T47D (cell line): ENCODE measurements around the gene CELSR1.

Experiments used
- DNase-seq, 2 experiments: peaks; one replicate each; pipeline versions ENCODE4 v3.0.0 to v3.0.0-alpha.2; 2011 to 2012; ENCODE audit warnings: low read depth in 1 of 2, low spot score in 1 of 2
- JUND ChIP-seq: IDR thresholded peaks from 2 replicates; pipeline ENCODE4 v1.6.1; 2012; ENCODE audit warnings: low read depth
- in situ Hi-C: cut with HindIII; loops from 2 replicates; pipeline ENCODE4 v1.10.0; 2016; ENCODE audit warnings: low sequenced_read_pairs, low pct_unique_long_range_greater_than_20kb

Gene CELSR1

DNA sequence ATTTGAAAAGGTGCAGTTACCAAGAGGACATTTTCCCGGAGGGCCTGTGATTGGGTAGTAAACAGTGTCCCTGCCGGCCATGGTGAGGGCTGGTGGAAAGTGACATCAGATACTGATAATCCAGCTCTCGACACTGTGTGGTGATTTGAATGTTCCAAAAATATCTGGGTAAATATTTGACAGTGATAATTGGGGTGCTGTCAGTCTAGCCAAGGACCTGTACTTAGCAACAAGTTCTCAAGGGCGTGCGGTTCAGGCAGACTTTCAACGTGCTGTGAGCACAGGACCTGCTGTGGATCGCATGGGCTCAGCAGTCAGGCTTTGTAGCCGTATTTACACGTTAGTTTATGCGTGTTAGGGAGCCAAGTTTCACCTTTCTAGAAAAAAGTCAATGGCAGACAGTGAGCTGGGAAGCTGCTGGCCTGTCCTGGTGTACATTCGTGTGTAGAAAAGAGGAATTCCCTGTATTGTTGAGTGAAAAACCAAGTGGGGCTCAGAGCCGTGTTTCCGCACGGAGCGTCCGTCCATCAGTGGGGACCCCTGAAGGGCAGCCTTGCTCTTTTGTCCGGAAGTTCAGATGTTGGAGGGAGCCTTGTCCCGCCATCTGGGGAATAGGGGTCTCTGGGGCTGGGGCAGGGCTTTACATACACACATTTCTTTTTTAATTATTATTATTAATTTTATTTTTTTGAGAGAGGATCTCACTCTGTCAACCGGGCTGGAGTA, 190.6 kb downstream of the CELSR1 start:
- no peak for DNase-seq
- TF ChIP-seq JUND = no peak
- in situ Hi-C loops = no loop called here

DNA sequence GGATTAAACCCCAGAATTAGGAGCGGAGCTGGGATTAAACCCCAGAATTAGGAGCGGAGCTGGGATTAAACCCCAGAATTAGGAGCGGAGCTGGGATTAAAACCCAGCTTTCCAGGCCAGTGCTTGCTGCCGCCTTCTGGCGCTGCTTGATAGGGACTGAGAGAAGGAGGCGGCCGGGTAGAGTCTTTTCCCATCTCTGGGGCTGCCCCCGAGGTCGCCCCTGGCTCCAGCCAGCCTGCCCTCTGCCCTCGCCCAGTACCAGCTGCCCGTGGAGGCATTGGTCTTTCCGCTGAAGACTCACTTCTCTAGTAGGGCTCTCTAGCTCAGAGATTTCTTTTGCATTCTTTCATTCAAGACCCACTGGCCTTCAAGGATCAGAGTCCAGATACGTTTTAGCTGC, 196.7 kb downstream of the CELSR1 start:
- no peak for DNase-seq
- in situ Hi-C loops = no loop called here
- TF ChIP-seq JUND = no peak

DNA sequence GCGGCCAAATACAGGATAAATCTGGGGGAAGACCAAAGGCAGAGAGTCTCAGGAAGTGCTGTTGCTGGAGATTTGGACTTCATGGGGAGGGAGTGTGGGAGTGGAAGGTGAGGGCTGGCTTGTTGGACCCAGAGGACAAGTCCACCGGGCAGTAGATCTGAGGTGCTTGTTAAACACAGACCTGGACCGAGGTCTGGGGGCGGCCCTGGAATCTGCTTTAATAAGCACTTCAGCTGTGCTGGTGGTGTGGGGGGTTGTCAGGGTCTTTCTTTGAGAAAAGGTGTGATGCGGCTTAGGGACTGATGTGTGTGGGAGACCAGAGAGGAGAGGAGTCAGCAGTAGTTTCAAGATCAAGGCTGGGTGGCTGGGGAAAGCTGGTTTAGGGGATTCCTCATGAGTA, 197.5 kb downstream of the CELSR1 start:
- TF ChIP-seq JUND = no peak

DNA sequence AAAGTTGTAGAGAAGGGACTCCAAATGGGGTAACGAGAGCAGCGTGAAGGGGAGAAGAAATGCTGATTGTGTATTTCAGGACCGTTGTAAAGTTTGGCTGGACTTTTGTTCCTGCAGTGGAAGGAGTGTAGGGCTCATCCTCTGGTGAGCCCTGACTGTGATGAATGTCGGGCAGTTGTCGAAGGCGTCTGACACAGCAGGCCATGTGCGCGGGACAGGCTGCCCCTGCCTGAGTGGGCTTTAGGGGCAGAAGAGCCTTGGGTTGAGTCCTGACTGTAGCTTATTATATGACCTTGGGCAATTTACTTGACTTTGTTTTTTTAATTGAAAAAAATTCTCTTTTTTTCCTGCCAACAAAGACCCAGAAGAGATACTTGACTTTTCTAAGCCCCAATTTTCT, 198.8 kb downstream of the CELSR1 start:
- in situ Hi-C loops = no loop called here

More for the DNA sequence above, 197.5 kb downstream of the CELSR1 start:
- in situ Hi-C loops = no loop called here
- DNase-seq = no peak

DNA sequence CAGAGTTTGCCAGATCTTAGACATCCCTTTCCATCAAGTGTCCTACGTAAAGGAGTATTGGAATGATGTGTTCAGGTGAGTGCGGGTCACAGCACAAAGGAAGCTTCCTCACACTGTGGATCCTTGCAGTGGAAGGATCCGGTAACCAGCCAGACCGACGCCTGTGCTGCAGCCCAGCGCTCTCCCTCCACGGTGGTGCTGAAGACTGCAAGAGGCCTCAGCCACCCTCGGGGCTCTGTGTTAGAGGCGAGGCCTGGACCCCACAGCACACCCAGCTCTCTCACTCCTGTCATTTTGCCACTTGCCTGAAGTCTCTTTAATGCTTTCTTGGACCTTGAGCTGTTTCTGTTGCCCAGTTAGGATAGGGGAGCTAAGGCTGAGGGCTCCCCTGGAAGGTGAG, 199.6 kb downstream of the CELSR1 start:
- in situ Hi-C loops = no loop called here
- DNase-seq = no peak
- TF ChIP-seq JUND = no peak

More for the DNA sequence above, 198.8 kb downstream of the CELSR1 start:
- DNase-seq = no peak
- no peak for TF ChIP-seq JUND

DNA sequence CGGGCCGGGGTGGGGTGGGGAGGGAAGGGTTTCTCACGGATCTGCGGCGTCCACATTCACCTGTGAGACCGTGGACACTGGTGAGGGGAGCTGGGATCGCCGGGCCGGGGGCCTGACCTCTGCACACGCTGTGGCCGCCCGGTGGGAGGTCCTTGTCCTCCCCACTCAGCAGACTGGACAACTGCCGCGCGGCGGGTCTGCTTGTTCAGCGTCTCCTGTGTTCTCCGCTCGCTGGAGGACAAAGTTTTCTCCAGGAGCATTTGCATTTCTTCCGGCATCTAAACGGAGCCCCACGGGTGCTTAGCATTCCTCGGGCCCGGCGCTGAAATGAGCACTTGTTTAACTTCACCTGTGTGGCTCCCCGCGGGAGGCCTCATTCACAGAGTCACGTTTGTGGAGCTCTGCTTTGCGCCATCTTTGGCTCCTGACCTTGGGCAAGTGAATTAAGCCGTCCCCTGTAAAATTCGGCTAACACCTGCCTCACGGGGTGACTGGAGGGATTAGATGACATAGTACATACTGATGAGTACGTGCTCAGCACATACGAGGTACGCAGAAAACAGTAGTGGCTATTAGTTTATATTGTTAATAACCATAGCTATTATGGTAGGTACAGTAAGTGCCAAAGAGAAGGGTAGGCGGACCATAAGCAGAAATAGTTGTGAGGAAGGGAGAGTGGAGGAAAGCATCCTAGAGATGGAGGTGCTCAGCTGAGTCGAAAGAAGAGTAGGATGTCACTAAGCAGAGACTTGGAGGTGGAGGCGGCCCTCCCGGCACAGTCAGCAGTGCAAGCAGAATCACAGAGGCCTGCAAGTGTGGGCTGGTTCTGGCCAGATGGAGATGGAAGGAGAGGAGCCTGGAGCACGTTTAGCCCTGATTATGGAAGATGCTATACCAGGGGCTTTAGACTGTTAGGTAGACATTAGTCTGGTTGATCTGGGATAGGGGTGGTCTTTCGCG, 201.0 kb downstream of the CELSR1 start:
- no peak for TF ChIP-seq JUND
- no peak for DNase-seq
- in situ Hi-C loops = no loop called here

DNA sequence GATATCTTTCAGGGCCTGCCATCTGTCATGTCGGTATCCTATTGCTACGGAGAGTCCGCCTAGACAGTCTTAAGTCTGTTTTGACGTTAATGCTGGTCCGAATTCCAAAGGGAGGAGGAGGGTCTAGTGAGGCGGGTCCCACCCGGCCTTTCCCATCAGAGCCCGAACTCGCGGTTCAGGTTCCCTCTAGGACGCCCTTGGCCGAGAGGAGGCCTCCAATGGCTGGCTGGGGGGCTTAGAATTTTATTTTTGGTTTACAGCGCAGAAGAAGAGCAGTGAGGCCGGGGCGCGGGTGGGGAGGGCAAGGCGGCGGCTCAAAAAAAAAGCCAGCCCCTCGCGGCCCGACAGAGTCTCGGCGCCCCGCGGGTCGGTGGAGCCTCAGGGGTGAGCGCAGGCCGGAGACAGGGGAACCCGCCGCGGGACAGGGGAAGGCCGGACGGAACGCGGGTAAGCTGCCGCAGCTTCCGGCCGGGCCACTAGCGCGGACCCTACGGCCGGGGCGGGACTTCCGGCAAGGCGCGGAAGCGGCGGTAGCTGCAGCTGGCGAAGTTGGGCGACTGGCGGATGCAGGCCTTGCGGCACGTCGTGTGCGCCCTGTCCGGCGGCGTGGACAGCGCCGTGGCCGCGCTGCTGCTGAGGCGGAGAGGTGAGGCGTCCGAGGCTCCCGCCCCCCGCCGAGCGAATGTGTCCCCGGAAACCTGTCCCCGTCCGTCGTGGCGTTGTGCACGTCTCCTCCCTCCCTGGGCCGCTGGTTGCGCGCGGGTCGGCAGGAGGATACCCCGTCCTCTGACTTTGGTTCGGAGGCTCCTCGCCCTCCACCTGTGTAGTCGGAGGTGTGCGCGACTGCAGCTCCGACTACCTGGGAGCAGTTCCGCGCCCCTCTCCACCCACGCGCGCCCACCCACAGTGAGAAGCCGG, 202.0 kb downstream of the CELSR1 start, which contains the start of gene TRMU:
TRMU (plus strand) TSS at position 514 of the 918 bp plus-strand sequence; CDS start at position 565, 51 bp downstream.
- in situ Hi-C loops = no loop called here
- no peak for TF ChIP-seq JUND
- peak; percentile 81 to 87 for DNase-seq

DNA sequence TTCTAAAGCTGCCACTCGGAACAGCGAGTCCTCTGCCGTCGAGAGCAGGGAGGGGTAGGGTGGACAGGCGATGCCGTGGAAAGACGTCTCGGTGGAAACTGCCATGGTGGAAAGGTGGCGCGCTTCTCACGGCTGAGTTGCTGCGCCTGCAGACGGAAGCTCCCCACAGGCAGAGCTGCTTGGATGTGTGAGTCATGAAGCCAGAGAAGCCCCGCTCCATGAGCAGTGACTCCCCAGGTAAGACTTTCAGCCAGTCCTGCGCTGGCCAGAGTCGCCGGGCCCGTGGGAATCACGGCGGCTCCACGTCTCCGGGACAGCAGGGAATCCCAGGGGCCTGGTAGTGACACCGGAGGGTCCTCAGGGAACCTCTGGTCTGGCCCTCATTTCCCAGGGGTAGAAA, 205.9 kb downstream of the CELSR1 start:
- DNase-seq = no peak
- in situ Hi-C loops = no loop called here
- no peak for TF ChIP-seq JUND

DNA sequence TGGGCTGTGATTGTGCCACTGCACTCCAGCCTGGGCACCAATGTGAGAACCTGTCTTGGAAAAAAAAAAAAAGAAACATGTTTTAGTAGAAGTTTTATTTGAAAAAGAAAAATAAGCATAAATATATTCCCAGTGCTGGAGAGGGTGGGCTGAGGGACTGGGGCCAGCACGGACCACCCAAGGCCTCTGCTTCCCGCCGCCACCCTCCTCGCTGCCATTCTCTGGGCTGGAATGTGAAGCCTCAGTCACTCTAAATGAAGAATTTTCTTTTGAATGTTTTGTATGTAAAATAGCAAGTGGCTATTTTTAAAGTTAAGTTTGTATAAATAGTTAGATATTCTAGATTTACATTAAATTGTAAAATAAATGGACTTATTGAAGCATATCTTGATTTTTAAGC, 207.0 kb downstream of the CELSR1 start:
- in situ Hi-C loops = no loop called here

DNA sequence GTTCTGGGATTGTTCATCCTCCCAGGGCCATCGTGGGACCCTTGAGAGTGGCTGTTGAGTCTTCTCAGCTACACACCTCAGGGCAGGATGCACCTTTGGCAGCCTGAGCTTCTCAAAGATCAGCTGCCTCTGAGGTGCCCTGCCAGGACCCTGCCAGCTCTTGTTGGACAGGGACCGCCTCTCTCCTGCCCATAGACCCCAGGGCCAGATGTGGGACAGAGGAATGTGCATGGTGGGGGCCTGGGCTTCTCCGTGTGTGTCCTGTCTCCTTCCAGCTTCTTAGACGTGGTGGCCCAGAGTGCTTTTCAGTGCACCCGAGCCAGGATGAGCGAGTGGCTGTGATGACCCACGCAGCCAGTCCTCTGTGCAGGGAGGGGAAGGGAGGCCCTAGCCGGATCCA, 207.8 kb downstream of the CELSR1 start:
- DNase-seq = no peak
- no peak for TF ChIP-seq JUND
- in situ Hi-C loops = no loop called here

More for the DNA sequence above, 207.0 kb downstream of the CELSR1 start:
- TF ChIP-seq JUND = no peak
- no peak for DNase-seq

DNA sequence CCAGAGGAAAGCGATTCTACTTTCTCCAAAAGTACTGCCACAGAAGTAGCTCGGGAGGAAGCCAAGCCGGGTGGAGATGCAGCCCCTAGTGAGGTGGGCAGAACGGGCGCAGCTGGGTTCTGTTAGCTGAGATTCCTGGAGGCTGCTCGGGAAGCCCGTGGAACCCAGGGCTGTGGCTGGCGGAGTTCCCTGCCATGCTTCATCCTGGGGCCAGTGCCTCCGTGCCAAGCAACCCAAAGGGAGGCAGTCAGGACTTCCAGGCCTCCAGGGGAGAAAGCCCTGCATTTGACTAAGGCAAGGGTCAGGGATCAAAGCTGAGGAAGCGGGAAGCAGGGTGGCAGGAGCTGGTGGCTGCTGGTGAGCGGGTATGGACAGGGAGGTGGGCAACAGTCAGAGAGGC, 208.6 kb downstream of the CELSR1 start:
- in situ Hi-C loops = no loop called here
- DNase-seq = no peak
- TF ChIP-seq JUND = no peak
